Gastrocnemius medialis (tissue), 4 donors: Measurements from ENCODE around the gene AVP. TPM values are rescaled to one million over a fixed set of nuclear protein-coding genes. Genes with fewer than 3 reads are reported as not detected.

Experiments used
- ATAC-seq, 2 donors: fragments of 150-250 bp; one replicate each; pipeline ENCODE4 v1.9.1; 2016
- DNase-seq, 2 donors: peaks; one replicate each; pipeline ENCODE4 v3.0.0-alpha.2; 2019
- H3K27ac ChIP-seq, 4 donors: fragments of 200-600 bp; sonication (generic); 1 replicate in 1 of 4; 2 replicates in 3 of 4; pipeline ENCODE4 v1.5.1; 2016 to 2018; ENCODE audit warnings: mild to moderate bottlenecking in 2 of 4, moderate library complexity in 1 of 4
- H3K27me3 ChIP-seq, 3 donors: fragments of 200-600 bp; sonication (generic) in 2 of 3; 1 replicate in 1 of 3; 2 replicates in 2 of 3; pipeline versions ENCODE4 v1.5.1 to v1.6.0; 2016 to 2019; ENCODE audit warnings: mild to moderate bottlenecking in 1 of 3, moderate library complexity in 1 of 3
- H3K36me3 ChIP-seq, 2 donors: fragments of 200-600 bp; sonication (generic) in 1 of 2; one replicate each; pipeline ENCODE4 v1.5.1; 2017 to 2018
- H3K4me1 ChIP-seq, 2 donors: fragments of 200-600 bp; sonication (generic) in 1 of 2; one replicate each; pipeline ENCODE4 v1.5.1; 2016 to 2017; ENCODE audit warnings: mild to moderate bottlenecking in 2 of 2
- H3K4me3 ChIP-seq, 4 donors: fragments of 200-600 bp; sonication (generic) in 3 of 4; 1 replicate in 1 of 4; 2 replicates in 3 of 4; pipeline ENCODE4 v1.5.1; 2016 to 2019; ENCODE audit warnings: mild to moderate bottlenecking in 2 of 4
- H3K9me3 ChIP-seq, 3 donors: fragments of 200-600 bp; sonication (generic) in 2 of 3; 1 replicate in 1 of 3; 2 replicates in 2 of 3; pipeline ENCODE4 v1.5.1; 2016 to 2019
- CTCF ChIP-seq, 5 experiments: fragments of 450-650 bp in 3 of 5; fragments of 200-600 bp in 2 of 5; sonication (generic) in 2 of 5; IDR thresholded peaks in 4 of 5; conservative IDR thresholded peaks in 1 of 5; 1 replicate in 4 of 5; 2 replicates in 1 of 5; pipeline ENCODE4 v1.5.1; 2016 to 2019; ENCODE audit warnings: antibody characterized with exemption in 5 of 5, mild to moderate bottlenecking in 3 of 5, moderate library complexity in 3 of 5
- POLR2A ChIP-seq, 2 donors: fragments of 450-650 bp; IDR thresholded peaks; one replicate each; pipeline ENCODE4 v1.6.1; 2017; ENCODE audit warnings: antibody characterized with exemption in 2 of 2, mild to moderate bottlenecking in 2 of 2, moderate library complexity in 2 of 2
- in situ Hi-C, 4 donors: fragments of 200-750 bp; cut with MboI; loops; one replicate each; pipeline versions ENCODE4 v1.15.0 to v1.8.0; 2017; ENCODE audit warnings: low sequenced_read_pairs in 4 of 4
- intact Hi-C: fragments of 100-400 bp; cut with DNase I; formaldehyde crosslinking; loops from one replicate; pipeline ENCODE4 v1.15.1; 2023; ENCODE audit warnings: low total_unique reads
- total RNA-seq, 4 donors: library from RNA; depleted of rRNA; stranded (reverse); fragments of >200 nt; gene quantifications; one replicate each; pipeline versions ENCODE4 v1.1.0 to v1.2.3, GENCODE V29; 2016

The AVP gene
- total RNA-seq, 4 donors from 2014 or later, result not detected

GRCh38 chr20:3101737-3102574 is 17.4 kb upstream of the AVP start:
- Histone ChIP-seq H3K9me3 (no peaks in the 10 kb centered on the region), H3K4me1 (peaks cover 0 to 15% of the 10 kb centered on the region in 2 donors), H3K27ac (no peak overlapping the region), H3K4me3 (no peak overlapping the region), H3K27me3 (no peaks in the 10 kb centered on the region), H3K36me3 (peaks cover 0 to 4% of the 10 kb centered on the region in 2 donors)
- intact Hi-C loops, result no loop called here
- in situ Hi-C loops, result no loop called here
- ATAC-seq (peak; percentile 57 to 70), DNase-seq (peak in 1 of 2 donors; percentile 38)
- TF ChIP-seq CTCF (IDR thresholded peaks at IDR 0.05 in 4 of 5, conservative IDR thresholded peaks at IDR 0.05 in 1 of 5), result no peak
- no peak for TF ChIP-seq POLR2A (IDR thresholded peaks at IDR 0.05)

- TF ChIP-seq POLR2A (IDR thresholded peaks at IDR 0.05) (no peak), CTCF (IDR thresholded peaks at IDR 0.05 in 4 of 5, conservative IDR thresholded peaks at IDR 0.05 in 1 of 5) (no peak)
- no peak for ATAC-seq
- Histone ChIP-seq H3K4me3 (no peak overlapping the region), H3K27me3 (no peaks in the 10 kb centered on the region), H3K4me1 (peaks cover 0 to 15% of the 10 kb centered on the region in 2 donors), H3K27ac (no peak overlapping the region), H3K36me3 (no peaks in the 10 kb centered on the region), H3K9me3 (no peaks in the 10 kb centered on the region)
- DNase-seq, result no peak
- in situ Hi-C loops (no loop called here), intact Hi-C loops (no loop called here)
Measured at GRCh38 chr20:3101251-3101650, 16.7 kb upstream of the AVP start.

- H3K27ac ChIP-seq, result no peak overlapping the region
- H3K9me3 ChIP-seq, result no peaks in the 10 kb centered on the region
Measured at GRCh38 chr20:3100480-3100879, 16.0 kb upstream of the AVP start.

DNA sequence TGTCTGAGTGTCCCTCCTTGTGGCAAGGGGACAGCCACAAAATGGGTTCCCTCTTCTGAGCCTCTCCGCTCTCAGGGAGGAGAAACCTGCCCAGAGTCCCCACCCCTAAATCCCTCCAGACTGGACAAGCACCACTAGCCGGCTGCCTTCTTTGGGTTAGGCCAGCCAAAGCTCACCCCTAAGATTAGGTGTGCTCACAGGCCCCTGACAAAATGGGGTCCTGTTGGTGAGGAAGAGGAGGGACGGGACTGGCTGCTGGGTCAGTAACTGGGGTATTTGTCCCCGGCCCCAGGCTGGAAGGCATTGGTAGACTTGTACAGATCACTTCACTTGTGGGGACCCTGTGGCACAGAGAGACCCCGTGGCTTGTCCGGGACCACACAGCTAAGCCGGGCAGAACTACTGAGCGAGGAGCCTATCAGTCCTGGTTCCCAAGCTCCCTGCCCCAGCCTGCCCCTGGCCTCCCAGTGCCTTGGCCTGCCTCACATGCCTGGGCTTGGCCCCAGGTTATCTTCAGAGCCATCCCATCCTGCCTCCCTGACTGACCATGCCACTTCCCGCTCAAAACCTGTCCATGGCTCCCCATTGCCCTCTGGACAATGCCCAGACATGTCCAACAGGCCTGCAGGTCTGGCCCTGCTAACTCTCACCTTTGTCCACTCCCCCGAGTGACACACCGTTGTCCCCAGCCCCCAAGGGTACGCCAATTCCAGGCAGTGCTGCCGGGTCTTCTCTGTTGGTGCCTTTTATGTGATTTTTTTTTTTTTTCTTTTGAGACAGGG is 10.5 kb upstream of the AVP start:
- Histone ChIP-seq H3K27ac (no peak overlapping the region), H3K27me3 (peaks cover 12 to 24% (median 14%) of the 10 kb centered on the region in 3 donors), H3K36me3 (no peaks in the 10 kb centered on the region), H3K4me1 (no peaks in the 10 kb centered on the region), H3K4me3 (no peak overlapping the region), H3K9me3 (no peaks in the 10 kb centered on the region)
- no peak for TF ChIP-seq CTCF (IDR thresholded peaks at IDR 0.05 in 4 of 5, conservative IDR thresholded peaks at IDR 0.05 in 1 of 5)
- no peak for TF ChIP-seq POLR2A (IDR thresholded peaks at IDR 0.05)
- in situ Hi-C loops (no loop called here), intact Hi-C loops (no loop called here)
- DNase-seq (no peak), ATAC-seq (no peak)

More at GRCh38 chr20:3100480-3100879, 16.0 kb upstream of the AVP start:
- in situ Hi-C loops (no loop called here), intact Hi-C loops (no loop called here)
- Histone ChIP-seq H3K27me3 (no peaks in the 10 kb centered on the region), H3K36me3 (no peaks in the 10 kb centered on the region), H3K4me3 (no peak overlapping the region), H3K4me1 (peaks cover 0 to 15% of the 10 kb centered on the region in 2 donors)
- ATAC-seq, result no peak
- TF ChIP-seq CTCF (IDR thresholded peaks at IDR 0.05 in 4 of 5, conservative IDR thresholded peaks at IDR 0.05 in 1 of 5), result no peak
- TF ChIP-seq POLR2A (IDR thresholded peaks at IDR 0.05), result no peak
- no peak for DNase-seq
